ENCODE measurements around the gene PPP1R13B.

GRCh38 chr14:103806805-103807204 is 40.6 kb downstream of the PPP1R13B start:
- TF ChIP-seq CTCF (IDR thresholded peaks at IDR 0.05 in 4 of 5, conservative IDR thresholded peaks at IDR 0.05 in 1 of 5) (no peak), POLR2A (IDR thresholded peaks at IDR 0.05) (no peak)
